ENCODE results near the gene CORO6.

The CORO6 gene

DNA sequence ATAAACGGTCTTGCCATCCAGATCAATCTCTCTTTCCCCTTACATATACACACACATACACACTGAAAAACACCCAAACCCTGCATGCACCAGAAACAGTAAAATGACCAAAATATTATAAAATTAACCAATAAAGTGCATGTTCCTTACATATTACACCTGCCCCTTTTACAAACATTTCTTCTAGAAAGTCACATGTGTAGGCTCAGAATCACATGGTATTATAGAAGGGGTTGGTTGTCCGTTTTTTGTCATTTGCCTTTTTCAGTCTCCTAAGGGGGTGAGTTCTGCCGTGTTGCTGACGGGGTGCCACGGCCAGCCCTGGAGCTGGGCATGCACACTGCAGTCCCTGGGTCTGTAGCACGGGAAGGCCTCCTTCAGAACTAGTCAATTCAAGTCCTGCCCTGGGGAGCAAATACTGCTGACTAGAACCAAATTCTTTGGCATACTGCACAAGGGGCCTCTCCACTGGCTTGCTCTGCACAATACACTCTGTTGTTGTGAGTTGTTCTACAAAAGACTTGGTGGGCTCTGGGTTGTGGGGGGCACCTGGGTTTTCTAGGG lies 8.0 kb upstream of the CORO6 start:
- no peak for DNase-seq

DNA sequence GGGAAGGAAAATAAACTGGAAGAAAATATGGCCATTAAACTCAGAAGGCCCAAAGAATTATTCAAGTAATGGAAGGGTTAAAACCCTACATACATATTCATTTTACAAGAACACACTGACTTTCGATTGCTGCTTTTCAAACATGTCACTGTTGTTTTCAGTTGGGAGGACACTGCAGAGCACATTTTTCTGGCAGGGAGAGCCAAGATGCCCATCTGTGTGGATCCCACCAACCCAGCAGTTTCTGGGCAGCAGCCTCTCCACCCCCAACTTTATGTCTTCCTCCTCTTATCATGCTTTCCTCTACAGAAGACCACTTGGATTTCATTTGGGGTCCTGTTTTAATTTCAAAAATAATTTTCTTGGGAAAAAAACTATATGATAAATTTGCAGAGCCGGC lies 7.1 kb upstream of the CORO6 start:
- DNase-seq = no peak

DNA sequence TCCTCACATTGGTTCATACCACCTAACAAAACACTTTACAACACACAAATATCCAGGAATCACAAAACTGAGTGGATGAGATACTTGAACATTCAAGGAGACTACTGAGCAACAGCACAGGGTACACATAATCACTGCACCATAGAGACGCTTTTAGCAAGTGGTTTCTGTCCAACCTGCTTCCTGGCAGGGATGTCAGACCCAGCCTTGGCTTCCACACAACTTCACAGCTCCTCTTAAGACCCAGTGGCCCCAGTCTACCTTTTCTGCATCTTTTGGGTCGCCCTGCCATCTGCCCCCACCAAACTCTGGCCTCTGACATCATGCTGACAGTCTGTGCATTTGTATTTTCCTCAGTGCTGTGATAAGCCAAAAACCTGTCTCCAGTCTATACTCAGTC lies 5.9 kb upstream of the CORO6 start:
- no peak for DNase-seq

DNA sequence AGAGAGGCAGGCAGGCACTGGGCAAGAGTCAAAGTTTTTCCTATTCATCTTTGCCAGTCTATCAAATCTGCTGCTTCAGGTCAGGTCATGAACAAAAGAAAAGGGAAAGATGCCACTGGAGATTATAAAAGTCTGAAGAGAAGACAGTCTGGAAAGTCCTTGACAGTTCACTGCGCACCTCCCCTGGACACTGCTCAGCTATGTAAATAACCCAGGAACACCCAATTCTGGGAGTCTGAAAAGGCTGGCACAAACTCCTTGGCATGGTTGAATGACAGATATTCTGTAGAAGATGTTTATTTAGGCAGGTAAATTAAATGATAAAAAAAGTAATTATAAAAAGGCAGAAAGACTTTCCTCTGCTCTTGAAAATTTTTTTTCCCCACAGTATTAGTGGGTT lies 5.2 kb upstream of the CORO6 start:
- DNase-seq = no peak

DNA sequence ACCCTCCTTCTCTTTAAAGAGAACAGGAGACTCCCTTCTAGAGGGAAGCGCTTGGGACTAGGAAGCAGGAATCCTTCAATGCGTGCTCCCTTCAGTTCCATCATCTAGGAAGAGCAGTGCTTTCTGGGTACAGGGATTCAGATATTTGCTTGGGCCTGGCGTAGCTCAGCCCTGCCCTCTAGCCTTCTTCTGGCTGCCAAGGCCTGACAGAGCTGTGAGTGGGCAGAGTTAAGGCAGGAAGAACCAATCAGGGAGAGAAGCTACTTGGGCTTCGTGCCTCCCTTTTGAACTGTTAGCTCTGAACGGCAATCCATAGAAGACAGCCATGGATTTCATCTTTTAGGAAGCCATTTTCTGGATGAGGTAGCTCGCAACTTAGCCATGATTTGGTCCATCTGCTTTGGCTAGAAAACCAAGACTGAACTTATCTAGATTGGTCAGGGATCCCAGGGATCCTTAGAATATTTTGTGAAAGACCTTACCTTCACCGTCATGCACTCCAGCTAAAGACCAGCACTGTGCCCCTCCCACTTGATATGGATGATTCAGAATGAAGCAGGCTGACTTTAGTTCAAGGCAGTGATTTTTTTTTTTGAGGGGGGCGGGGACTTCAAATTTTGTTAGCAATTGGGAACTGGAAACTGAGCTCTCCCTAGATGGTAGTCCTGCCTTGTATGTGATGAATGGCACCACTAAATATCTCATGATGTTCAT lies 2.5 kb upstream of the CORO6 start:
- no peak for DNase-seq

DNA sequence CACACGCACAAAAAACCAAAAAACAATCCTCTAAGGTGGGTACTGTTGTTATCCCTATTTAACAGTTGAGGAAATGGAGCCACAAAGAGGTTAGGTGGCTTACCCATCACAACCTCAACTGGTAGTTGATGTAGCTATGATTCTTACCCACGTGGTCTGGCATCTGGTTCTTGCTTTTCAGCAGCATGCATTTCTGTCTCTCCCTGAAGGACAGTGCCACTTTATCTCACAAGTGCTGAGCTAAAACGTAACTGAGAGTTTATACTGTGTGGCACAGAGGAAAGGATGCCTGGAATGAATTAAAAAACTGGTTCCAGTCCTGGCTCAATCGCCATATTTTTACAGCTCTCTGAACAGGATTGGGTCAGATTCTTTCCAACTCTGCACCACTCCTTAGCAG lies 1.9 kb upstream of the CORO6 start:
- peak; percentile 71 for DNase-seq

DNA sequence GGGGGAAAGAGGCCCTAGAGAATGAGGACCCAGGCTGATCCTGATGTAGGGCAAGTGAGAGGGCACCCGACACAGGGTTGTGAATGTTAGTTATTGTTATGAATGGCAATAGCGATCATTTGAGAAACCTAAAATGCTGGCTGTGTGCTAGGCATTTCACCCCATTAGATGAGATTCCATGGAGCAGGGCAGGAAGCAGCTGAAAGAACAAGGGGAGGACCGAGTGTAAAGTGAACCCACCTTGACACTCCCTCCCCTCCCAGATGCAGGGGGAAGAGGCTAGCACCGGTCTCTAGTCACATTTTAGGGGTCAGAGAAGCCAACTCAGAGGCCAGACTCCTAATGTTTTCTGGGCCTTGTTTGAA lies 553 bp upstream of the CORO6 start:
- DNase-seq = no peak

DNA sequence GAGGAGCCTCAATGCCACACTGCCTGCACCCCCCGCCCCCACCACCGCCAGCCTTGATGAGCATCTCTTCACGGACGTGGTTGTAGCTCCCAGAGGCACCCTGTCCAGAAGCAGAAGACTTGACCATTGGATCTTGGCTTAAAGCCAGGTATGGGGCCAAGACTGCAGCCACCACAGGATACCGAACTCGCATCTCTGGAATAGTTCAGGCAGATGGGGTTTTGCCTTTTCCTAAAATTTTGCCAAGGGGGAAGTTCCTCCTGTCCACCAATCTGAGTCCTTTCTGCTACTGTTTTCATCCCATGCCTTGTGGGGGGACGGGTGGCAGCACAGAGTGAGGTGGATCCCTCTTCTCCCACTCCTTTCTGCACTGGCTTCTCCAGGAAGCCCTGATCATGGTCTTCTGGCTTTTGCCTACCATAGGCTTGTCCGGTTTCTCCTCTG lies 939 bp downstream of the CORO6 start:
- DNase-seq = no peak

DNA sequence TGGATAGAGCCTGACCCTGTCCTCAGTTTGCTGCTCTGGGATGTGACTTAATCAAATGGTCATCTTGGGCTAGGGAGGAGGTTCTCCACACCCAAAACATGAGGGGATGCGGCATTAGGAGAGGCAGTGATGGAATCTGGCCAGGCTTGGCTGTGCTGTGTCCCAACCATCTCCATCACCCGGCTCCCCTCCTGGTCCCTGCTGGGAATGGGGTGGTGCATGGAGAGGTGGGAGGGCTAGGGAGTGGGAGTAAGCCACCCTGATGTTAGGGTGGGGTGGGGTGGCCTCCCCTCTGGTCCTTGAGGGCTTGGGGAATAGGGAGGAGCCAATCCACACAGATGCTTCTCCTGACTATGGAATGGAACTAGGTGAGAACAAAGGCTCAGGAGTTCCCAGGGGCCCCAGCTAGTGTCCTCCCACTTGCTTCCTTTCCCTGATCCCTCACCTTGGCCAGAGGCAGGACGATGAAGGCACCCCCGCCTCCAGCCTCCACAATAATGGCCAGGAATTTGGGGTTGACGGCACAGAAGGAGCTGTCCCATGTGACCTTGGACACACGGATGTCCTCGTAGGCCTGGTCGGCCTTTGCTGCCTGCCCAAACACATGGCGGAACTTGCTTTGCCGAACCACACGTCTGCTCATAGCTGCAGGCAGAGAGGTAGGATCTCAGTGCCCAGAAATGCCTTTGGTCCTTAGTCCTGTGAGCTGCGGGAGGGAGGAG lies 1.8 kb downstream of the CORO6 start:
- DNase-seq = no peak

DNA sequence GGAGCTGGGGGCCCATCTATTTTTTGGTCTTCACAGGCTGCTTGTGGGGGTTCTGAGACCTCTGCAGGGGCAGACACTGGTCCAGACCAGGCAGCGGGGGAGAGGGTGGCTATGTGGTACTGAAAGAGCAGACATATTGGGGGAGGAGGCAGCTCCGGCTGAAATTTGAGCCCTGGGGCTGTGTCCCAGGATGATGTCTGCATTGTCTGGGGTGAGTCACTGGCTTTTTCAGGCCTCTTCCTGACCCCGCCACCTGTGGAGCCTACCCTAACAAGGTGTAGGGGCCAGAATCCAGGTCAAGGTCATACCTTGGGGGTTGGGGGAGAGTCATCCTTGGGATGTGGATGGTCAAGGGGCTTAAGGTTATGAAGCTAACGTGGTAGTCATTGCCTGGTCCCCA lies 2.4 kb downstream of the CORO6 start:
- DNase-seq = no peak

DNA sequence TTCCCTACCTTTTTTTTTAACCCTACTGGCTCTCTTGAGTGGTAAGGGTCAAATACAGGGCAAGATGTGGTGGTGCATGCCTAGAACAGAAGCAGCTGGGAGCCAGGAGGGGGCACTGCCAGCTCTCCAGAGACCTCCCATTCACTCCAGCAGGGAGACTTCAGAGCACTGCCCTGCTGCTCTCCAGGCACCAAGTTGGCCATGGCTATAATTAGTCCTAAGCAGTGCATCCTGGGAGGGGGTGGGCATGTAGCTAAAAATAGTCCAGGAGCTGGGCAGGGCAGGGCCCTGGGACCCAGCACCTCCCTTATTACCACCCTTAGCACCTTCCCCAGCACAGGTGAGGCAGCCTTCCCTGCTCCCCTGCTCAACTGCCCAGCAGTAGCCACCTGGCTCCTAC lies 3.5 kb downstream of the CORO6 start:
- DNase-seq = no peak

DNA sequence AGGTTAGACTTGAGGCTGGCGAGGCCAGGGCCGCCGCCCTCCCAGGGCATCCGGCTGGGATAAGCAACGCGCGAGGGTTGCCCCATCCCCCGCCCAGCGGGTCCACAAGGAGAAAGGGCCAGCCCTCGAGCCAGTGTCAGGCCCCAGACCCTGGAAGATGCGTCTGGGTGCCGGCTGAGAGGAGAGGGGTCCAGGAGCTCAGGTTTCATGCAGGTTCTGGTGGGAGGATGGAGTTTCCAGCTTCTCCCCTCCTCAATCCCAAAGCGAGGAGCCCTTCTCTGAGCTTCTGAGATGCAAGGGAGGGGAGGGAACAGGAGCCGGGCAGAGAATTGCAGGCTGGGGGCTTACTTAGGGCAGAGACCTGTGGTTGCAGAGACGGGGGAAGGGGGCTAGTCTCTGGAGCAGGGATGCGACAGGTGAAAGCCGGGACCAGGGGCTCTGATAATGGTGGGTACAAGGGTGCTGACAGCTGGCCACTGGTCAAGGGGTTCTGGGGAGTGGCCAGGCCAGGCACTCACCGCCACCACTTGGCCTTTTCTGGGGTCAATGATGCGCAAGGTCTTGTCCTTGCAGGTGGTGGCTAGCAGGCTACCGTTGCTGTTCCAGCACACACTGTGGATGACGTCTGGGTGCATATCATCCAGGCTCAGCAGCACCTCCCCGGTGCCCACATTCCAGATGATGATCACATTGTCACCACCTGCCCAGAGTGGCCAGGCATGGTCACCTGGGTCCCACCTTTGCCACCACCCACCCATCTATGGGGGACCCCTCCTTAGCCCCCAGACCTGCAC lies 4.2 kb downstream of the CORO6 start:
- DNase-seq = no peak

DNA sequence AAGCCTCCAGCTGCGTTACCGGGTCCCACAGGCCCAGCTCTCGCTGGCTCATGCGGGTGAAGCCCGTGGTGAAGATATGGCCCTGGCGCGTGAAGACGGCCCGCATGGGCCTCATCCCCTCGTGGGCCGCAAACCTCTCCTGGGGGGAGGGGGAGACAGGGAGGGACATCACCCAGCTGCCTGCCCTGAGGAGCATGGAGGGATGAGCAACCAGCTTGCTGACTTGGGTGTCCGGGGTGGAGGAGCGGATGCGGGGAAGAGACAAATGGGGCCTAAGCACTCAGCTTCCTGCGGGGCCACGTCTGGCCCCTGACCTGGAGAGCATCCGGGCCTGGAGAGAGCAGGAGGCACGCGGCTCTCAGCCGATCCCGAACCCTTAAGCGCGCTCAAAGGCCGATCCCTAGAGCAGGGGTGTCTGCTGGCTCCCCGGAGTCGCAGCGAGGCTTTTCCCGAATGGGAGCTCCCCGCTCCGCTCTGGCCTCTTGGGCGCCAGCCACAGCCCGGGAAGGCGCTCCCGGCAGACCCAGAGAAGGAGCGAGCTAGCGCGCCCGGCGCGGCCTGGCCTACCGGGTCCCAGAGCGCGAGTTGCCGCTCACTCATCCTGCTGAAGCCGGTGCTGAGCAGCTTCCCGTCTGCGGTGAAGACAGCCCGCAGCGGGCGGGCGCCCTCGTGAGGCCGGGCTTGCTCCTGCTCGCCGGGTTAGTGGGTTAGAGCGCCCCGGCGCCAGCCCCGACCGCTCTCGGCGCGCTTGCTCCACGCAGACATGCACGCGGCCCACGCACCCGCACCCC lies 5.0 kb downstream of the CORO6 start:
- DNase-seq = peak; percentile 95

DNA sequence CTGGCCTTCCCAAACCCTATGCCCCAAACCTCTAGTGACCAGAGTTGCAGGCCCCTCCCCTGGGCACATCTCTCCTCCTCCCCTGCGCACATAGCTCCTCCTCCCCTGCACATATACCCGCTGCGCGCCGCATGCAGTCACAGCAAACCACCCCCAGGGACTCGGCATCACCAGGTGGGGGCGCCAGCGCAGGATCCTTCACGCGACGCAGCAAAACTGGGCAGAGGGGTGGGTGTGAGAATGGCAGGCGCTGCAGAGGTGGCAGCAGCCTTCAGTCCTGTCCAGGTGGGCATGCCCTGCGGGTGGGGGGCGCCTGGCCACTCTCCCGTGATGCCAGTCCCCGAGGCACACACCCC lies 5.6 kb downstream of the CORO6 start:
- peak; percentile 97 for DNase-seq

DNA sequence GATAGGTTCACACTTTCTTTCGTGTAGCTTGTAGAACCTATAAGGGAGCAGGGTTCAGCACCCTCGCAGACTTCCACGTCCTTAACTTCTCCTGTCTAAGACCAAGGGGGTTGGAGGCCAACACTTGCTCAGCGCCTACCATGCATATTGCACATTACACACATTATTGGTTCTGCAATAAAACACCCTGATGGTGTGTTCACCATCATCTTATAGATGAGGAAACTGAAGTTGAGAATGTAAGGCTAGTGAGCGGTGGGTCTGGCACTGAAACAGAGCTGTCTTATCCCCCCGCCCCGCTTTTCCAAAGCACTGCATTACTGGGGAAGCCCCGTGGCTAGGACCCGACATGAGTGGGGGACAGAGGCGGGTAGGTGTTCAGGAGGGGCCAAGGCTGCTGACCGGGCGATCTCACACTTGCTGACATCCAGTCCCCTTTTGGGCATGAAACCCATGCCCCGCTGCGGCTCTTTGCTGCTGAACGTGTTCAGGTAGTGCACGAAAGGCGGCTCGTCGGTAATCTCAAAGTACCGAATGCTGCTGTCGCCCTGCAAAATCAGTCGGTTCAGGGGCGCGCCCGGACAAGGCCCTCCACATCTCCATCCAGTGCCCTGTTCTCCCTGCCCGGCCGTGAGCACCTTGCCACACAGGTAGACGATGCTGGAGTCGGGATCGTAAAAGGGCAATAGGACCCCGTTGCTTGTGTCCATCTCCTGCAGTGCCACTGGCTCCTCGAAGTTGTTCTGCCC lies 6.2 kb downstream of the CORO6 start:
- no peak for DNase-seq

DNA sequence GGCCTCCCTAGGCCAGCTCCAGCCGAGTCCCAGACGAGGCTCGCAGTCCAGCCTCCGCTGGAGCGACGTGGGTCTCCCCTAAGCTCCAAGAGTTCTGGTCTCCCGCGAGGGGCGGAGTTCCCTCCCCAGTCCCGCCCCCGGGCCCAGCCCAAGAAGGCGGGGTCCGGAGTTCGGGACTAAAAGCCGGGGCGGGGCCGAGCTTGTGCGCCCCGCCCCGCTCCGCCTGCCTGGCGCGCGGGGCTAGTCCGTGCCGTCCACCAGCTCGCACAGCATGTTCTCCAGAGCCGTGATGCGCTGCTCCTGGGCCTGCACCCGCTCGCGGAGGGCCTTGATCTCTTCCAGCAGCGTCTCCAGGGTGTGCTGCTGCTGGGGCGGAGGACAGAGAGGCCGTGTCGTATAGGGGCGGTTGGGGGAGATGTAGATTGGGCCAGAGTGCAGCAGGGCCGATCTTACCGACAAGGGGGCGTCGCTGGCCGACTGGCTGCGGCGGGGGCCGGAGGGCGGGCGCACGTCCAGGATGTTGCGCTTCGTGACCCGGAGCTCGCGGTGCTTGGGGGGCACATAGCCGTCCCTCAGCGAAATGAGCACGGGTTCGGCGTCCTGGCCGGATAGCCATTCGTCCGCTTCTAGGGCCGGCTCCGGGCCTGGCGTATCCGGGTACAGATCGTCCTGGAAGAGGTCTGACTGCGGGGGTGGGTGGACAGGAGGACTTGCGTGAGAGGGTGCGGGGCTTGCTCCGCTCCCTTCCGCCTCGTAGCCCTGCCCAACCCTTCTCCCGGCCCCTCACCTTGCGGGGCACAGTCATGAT lies 7.0 kb downstream of the CORO6 start:
- DNase-seq = peak; percentile 91

DNA sequence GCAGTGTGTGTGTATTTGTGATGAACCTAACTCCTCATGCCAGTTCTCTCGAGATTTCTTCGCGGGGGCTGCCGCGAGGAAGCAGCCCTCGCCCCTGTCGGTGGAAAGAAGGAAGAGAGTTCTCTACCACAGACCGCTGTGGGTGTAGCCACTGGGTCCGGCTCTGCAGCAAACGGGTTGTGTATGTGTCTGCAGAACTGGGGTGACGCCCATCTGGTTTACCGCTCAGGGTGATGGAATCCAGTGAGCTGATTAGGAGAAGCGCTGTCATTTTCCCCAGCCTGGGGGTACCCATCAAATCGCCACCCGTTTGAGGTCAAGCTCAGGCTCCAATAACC lies 7.7 kb downstream of the CORO6 start:
- peak; percentile 79 for DNase-seq

DNA sequence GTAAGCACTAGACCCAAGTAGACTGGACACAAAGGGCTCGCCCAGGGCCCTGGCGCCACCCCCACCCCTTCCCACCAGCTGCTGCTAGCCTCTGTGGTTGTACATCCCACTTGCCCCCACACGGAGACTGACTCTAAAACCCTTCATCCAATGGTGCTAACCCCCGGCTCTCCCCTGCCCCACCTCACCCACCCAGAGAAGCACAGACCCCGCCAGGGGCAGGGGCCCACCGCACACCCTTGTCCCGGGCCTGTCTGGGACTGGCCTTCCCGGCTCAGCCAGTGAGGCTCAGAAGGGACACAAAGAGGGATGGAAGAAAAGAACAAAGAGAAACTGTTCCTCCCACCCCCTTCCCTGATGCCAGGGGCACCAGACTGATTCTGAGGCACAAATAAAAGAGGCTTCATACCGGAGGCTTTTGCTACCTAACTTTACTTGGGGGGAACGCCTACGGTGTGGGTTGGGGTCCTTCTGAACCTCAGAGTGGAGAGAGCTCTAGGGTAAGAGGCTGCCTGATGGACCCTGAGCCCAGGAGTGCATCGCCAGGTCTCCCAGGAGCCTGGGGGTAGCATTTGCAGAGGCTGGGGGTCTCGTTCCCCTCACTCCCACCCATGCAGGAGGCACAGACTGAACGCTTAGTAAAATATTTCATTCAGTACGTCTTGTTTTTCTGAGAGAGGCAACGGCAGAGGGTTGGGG lies 8.2 kb downstream of the CORO6 start:
- no peak for DNase-seq

DNA sequence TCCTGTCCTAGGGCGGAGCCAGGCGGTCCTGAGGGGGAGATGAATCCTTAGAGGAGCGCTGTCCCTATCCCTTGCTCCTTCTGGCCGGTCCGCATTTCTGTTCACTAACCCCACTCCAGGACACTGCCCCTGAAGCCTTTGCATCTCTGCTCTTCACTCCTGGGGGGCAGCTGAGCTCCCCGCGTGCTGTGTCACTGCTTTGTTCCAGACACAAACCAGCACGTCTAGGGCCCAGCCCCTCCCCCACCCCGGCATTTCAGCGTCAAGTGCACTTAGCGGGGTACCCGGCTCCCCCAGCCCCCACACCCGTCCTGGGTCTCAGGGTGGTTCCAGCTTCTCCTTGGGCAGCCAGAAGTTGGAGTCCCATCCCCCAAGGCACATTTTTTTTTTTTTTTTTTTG lies 8.9 kb downstream of the CORO6 start:
- DNase-seq = no peak

DNA sequence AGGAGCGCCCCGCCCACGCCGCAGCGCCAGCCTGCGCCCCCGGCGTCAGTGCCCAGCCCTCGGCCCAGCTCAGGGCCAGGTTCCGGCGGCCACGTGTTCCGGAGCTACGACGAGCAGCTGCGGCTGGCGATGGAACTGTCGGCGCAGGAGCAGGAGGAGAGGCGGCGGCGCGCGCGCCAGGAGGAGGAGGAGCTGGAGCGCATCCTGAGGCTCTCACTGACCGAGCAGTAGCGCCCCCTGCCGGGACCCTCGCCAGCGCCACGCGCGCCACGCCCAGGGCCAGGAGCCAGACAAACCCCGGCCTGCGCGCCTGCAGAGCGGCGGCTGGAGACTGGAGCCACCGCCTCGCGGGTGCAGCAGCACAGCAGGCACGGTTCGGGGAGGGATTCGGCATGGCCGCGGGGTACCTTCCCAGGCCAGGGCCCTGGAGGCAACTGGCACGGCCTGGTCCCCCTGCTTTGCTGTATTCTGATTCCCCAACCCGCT lies 9.3 kb downstream of the CORO6 start:
- DNase-seq = peak; percentile 97
